ENCODE results near the gene ZDHHC7.
A peak's percentile ranks its signal among the peaks of the same experiment; 100 is the strongest.
"Not testable (repeated sequence)": the region's sequence is repeated elsewhere in the genome, so short reads cannot be mapped to it uniquely, and the experiment has no call there.

Gene ZDHHC7, protein sequence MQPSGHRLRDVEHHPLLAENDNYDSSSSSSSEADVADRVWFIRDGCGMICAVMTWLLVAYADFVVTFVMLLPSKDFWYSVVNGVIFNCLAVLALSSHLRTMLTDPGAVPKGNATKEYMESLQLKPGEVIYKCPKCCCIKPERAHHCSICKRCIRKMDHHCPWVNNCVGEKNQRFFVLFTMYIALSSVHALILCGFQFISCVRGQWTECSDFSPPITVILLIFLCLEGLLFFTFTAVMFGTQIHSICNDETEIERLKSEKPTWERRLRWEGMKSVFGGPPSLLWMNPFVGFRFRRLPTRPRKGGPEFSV

DNA sequence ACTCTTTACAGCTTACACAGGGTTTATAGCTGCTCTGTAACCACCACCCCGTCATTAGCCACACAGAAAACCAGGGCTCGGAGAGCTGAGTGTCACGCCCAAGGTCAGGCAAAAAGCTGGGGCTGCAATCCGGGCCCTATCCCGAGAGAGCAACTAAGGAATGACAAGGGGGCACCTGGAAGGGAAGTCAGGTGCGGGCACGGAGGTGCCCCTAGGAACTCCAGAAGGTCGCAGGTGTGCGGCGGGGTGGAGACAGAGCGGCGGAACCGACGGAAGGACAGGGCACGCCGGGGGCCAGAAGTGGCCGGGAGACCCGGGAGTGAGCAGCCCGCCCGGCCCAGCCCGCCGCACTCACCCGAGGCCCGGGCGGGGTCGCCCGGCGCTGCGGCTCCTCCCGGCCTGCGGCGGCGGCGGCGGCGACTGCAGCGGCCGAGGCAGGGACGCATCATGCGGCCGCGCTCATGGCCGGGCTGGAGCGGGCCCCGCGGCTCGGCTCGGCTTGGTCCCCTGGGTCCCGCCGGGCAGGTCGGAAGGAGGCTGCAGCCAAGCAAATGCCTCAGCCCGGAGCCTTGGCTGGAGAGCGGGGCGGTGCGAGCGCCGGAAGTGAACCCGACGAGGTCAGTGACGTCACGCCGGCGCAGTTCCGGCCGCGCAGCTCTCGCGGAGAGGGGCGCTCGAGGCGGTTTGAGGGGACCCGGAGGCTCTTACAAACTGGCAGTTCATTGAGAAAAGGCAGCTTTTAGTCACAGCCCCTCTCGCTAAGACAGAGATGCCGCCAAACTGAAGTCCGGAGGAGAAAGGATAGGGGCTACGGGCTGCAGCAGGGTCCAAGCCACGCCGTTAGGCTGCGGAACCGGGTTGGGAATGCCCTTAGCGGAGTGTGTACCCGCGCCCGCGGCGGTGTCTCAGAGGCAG lies at the start of gene ZDHHC7:
TSS of gene ZDHHC7 (minus strand) at position 605 of the 915 bp plus-strand sequence. CDS start 20,917 bp downstream, outside the sequence.
- DNase-seq = peak; percentile 87

DNA sequence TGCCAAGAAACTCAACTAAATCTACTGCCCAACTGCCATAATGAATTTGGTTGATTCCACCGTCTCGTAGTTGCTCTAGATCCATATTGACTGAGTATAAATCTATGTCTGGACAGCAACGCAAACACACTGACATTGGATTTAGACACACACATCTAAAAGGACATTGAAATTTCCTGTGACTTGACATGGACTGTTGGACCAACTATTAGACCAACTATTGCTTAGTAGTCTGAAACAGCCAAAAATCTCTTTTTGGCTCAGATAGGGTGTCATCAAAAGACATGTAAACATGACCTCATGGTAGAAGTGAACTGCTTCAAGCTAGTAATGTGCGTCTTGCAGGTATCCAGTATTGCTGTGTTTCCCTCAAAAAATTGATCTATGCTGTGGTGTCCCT lies 47.6 kb upstream of the ZDHHC7 start:
- no peak for DNase-seq

DNA sequence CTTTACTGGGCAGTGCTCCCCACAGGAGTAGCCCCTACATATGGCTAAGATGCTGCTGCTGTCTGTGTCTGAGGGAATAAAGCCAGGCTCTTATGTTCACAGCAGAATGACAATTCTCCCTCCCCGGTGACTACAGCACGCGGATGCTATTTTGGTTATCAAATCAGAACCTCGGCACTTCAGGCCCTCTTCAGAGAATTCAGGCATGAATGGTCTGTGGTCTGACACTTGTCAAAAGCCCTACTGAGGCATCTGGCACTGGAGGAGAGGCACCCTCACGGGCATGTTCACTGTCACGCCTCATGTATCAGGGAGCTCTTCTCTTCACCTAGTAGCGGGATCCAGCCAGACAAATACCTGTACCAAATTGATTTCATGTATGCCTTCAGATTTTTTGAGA lies 46.6 kb upstream of the ZDHHC7 start:
- DNase-seq = no peak

DNA sequence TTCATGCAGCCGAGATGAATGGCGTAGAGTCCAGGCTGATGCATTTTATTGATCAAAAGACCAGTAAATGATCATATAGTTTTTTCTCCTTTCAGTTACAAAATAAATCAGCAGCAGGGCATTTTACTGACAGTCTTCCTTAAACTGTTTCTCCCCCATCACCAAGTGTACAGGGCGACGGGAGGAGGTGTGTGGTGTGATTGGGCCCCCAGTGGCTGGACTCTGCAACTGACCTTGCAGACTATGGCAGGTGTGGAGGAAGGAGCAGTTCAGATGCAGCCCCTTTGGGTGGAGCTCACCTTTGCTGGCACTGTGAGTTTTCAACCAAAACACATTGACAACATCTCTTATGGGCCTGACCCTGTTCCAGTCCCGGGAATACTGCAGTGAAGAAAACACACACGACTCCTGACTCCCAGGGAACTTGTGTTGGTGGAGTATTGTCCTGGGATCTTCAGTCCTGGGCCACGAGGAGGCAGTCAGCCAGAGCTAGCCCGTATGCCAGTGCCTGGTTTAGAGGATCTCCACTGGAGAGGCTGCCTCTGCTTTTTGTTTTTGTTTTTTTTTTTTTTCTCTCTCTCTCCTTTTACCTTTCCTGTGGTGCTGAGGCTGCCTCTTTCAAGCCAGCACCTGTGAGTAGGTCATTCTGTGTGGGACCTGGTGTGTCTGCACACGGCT lies 46.0 kb upstream of the ZDHHC7 start:
- DNase-seq = no peak

DNA sequence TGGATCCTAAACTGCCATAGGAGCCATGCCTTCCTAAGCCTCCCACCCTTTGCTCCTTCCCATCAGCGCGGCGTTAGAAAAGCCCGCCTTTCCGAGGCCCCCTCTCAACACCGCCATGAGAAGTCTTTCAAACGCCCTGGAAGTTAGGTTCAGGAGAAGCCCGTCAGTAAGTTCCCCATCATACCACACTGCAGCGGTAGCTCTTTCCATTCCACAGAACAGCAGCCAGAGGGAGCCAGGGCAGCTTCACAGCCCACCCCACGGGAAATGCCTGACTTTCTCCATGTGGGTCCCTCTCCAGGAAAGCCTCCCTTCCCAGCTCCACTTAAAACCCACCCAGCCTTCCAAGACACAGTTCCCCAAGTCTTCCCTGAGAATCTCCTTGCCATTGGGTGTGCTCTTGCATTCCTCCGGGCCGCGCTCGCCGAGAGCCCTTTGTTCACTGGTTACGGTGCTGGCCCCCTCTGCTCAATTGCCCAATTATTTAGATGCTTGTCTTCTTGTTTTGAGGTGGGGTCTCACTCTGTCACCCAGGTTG lies 44.9 kb upstream of the ZDHHC7 start:
- DNase-seq = no peak

DNA sequence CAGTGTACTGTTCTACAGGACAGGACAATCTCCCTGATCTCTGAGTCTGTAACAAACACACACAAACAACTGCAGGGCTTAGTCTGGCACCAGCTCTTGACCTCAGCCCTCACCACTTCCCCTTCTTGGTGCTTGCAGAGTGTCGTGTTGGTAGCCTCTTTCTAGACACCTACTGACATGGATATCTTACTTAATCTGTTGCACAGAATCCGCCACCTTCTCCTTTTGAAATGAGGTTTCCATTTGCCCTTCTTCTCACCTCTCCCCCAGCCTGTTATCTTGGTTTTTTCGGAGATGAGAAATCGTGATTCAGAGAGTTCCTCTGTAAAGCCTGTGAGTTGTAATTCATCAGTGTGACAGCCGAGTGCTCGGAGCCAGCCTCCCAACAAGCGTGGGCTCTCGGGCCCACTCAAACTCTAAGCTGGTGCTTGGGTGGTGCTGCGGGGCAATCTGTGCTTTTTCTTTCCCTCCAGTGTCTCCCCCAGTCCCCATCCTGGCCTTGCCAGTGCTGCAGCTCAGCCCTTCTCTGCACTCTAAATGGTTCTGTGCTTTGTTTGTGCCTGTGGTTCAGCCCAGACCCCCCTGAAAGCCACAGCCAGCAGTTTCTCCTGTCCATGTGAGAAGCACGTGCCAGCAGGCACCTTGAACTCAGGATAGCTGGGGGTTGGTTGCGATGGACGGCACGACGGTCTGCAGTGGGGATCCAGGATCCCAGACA lies 44.3 kb upstream of the ZDHHC7 start:
- DNase-seq = peak; percentile 45

DNA sequence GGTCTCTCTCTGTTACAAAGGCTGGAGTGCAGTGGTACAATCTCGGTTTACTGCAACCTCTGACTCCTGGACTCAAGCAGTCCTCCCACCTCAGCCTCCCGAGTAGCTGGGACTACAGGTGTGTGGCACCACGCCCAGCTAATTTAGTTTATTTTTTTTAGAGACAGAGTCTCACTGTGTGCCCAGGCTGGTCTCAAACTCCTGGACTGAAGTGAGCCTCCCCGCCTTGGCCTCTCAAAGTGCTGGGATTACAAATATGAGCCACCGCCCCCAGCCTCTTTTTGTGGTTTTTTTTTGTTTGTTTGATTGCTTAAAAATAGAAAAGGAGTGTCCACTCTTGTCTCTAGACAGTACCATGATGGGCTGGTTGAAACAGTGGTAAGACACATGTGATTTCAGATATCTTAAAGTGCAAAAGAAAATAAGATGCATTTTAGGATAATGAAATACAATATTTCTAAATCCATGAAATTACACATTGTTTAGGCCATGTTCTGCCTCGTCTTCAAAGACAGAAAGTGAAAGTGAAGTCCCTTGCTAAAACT lies 43.7 kb upstream of the ZDHHC7 start:
- DNase-seq = no peak

DNA sequence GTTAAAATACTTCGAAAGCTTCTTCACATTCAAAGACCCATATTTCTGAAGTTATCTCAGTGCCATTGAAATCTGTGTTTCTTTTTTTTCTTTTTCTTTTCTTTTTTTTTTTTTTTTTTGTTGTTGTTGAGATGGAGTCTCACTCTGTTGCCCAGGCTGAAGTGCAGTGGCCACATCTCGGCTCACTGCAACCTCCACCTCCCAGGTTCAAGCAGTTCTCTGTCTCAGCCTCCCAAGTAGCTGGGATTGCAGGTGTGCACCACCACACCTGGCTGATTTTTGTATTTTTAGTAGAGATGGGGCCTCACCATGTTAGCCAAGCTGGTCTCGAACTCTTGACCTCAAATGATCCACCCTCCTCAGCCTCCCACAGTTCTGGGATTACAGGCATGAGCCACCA lies 43.0 kb upstream of the ZDHHC7 start:
- DNase-seq = not testable (repeated sequence)

DNA sequence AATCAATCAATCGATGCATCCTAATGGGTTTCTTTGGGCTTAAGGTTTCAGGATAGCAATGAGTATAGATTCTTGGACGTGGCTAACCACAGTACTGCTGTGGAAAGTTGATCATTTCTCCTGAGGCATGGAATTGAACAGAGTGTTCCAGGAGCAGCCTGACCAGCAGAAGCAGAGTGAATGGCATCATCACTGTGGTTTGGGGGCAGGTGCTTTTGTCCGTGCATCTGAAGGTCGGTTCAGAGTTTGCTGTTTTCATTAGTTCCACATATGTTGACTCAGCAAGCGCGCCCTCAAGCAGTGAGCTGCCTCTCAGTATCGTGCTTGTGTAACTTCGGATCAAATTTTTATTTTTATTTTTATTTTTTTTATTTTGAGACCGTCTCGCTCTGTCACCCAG lies 41.2 kb upstream of the ZDHHC7 start:
- DNase-seq = no peak

DNA sequence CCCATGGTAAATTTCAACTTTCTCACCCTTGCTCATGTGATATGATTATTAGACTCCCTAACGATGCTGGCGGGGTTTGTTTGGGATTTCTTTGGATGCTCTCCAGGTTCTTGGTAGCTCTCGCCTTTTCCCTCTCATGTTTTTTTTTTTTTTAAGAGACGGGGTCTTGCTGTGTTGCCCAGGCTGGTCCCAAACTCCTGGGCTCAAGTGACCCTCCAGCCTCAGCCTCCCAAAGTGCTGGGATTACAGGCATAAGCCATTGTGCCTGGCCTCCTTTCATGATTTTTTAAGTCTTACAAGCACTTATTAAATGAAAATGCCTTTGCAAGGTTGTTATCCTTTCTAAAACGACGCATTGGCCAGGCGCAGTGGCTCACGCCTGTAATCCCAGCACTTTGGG lies 40.3 kb upstream of the ZDHHC7 start:
- DNase-seq = no peak

DNA sequence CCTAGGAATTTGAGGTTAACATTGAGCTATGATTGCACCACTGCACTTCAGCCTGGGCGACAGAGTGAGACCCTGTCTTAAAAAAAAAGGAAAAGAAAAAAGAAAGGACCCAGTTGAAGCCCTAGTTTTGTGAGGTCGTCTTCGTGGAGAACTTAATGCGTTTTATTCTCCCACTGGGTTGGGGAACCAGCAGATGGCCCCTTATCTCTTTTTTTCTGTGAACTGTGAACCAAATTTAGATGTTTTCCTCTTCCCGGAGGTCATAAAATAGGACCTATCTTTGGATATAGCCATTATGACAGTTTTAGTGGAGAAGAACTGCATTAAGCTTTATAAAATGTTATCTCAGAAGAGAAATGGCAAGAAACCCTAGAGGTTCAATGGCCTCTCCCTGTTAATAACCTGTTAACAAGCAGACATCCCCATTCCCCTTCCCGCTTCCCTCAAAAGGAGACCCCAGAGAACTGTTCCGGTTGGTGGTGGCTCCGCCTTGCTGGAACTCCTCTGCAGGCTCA lies 39.8 kb upstream of the ZDHHC7 start:
- no peak for DNase-seq

DNA sequence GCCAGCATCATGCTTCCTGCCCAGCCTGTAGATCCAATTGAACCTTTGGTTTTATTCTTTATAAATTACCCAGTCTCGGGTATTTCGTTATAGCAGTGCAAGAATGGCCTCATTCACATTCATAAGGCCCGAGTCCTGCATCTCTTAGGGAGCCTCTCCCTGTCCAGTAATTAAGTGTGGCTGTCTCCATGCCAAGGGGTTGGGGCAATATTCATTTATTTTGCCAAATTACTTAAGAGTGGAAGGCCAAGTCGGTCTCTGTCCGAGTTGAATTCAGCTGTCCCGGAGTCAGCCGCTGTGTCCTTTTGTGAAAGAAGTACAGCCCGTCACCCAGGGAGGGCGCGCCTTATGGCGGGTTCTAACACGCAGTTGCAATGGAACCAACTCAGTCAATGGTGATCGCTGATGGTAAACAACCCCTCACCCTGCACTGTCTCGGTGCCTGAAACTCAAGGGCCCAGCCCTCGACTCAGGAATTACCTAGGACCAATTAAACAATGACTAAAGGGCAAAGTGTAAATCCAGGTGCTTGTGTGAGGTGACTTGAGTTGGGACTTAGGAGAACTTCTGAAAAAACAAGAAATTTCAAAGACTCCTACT lies 38.5 kb upstream of the ZDHHC7 start:
- no peak for DNase-seq

DNA sequence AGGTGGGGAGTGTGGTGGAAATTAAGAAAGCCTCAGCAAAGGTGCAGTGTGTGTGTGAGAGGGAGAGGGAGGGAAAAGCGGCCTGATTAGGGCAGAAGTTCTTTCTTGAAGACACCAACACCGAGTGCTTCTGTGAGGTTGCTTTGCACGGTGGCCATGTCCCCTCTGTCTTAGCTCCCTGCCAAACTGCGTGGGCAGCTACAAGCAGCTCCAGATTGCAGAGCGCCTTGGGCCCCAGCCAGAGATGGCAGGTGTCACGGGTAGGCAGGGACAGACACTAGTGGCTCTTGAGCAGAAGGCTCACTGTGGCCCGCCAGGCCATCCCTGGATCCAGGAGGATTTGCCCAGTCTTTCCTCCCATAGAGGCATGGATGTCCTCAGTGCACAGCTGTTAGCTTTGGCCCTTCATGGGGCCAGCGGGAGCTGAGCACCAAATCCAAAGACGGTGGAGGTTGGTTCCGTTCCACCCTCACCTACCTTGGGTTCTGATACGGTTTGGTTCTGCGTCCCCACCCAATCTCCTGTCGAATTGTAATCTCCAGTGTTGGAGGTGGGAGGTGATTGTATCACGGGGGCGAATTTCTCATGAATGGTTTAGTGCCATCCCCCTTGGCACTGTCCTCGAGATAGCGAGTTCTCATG lies 37.7 kb upstream of the ZDHHC7 start:
- no peak for DNase-seq

DNA sequence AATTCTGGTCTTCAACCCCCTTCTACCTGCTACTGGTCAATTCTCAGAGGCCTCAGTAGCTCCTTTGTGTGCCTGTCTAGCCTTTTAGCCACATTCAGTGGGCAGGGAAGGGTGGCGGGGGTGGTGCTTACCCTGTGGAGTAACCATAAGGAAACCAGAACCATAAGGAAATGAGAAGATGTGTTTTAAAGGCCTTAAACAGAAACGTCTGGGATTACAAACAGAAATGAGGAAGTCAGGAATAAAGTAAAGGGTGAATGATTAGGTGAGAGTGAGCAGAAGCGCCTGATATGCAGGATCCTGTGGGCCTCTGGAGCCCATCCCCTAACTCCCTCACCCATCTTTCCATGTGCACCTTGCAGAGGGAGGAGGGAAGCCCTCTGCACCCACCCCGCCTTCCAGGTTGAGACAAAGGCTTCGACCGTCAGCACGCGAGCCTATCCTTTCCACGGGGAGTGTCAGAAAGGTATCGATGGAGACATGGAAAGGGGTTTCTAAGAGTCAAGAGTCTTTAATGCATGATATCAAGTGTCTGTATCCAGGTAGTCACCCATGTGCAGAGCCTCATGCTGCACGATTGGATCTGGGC lies 36.6 kb upstream of the ZDHHC7 start:
- no peak for DNase-seq

DNA sequence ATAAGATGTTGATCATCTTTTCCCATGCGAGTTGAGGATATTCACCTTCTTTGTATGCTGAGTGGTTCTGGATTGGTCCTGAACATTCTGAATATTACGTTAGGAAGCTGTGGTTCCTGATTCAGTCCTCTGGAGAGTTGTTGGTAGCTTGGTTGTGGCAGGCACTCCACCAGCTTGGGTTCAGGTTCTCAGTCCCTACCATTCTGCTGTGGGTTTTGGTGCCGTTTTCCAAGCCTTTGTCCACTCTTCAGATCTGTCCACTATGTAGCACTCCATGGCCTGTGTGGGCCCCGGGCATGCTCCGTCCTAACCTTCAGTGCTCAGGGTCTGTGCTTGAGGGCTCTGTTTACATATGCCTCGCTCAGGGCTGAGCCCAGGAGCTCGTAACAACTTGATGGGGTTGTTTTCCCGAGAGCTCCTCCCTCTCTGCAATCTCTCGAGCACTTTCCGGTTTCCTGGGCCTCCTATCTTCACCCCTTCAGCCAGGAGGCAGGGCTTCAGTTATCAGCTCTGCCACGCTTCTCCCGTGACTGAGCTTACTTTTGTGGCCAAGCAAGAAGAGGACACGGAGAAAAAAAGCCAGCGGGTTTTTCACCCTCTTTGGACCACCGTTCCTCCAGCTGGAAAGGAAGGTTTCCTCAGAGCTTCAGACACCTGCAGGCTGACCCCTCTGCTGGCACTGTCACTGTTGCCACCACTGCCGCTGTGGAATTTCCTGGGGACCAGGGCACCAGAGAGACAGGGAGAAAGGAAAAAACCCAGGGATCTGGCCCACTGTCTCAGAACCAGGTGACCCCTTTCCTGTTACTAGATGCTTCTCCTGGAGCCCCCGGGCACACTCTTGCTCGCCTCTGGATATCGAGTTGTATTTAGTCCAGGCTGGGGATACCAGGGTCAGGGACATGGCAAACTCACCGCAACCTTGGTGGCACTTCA lies 35.9 kb upstream of the ZDHHC7 start:
- DNase-seq = no peak

DNA sequence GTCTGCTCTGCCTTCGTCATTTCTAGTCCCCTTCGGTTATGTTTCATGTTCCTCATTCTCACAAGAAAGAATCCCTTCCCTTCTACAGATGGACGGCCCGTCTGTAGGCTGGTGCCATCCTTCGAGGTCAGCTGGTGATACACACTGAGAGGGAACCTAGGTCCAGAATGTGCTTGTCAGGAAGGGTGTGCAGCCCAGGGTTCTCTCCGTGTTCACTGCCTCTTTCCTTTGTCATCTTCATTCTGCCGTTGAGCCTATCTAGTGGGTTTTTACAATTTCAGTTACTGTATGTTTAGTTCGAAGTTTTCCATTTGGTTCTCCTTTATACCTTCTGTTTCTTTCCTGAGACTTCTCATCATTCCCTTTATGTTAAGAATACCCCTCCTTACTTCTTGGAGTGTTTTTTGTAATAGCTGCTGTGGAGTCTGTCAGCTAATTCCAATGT lies 35.2 kb upstream of the ZDHHC7 start:
- DNase-seq = no peak

DNA sequence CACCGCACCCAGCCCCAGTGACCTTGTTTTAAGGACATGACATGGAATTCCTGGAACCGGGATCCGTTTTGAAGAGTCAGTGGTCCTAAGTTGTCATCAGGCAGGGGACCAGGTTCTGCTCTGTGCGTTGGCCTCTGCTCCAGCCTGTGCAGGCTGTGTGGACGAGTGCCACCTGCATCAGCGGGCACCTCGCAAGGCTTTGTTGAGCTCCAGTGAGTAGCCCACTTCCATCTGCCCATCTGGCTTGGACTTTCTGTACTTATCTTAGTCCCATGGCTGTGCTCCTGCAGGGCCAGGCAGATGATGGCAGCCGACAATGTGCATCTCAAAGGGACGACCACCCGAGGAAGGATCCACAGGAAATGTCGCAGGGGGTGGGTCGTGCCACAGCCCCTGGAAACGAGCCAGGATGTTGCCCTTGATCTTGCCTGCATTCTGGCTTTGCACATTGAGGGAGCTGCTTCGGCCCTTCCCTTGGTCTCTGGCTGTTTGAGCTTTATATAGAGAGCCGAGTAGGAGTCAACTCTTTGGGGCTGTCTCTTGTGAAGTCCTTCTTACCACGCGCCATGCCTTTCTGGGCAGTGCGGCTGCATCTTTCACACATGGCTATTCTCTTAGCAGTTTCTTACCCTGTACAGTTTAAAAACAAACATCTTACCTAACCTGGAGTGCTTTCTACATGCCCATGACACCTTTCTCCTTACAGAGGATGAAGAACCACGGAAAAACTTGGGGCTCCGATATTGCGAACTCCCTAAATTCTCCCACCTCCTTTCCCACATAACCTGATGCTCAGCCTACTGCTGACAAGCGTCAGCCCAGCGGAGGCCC lies 34.5 kb upstream of the ZDHHC7 start:
- DNase-seq = no peak

DNA sequence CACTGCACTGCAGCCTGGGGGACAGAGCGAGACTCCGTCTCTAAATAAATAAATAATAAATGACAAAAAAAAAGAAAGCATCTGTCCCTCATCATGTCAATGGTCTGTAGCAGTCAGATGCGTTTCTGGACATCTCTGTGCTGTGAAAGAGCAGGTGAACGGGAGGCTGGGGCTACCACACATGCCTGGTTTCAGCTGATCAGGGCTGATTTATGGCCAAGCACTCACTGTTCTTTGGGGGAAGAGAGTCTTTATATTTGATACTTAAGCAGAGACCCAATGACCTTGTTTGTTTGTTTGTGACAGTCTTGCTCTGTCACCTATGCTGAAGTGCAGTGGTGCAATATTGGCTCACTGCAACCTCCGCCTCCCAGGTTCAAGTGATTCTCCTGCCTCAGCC lies 33.7 kb upstream of the ZDHHC7 start:
- no peak for DNase-seq

DNA sequence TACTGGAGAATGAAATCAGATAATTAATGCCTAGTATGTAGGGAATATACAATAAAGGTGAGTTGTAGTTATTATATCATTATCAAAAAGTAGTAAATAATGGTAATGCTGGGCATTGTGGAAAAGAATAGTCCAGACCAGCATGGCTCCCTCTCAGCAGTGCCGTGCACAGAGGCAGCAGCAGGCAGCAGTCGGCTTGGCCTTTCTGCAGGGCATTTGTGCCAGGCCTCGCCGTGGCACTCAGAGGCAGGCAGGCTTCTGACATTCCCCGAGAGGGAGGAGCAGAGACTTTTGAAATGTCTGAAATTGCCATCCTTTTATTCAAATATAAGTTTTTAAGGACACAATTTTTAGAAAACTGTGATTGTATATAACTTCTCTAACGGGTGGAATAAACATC lies 31.3 kb upstream of the ZDHHC7 start:
- DNase-seq = no peak

Data from activated CD4-positive, CD25-positive, alpha-beta regulatory T cell treated with anti-CD3 and anti-CD28 coated beads, Interleukin-2, amount 50 U/mL, for 72 hours (primary cell).